Neural progenitor cell (in vitro differentiated cells): ENCODE measurements around the gene HMGN5.

Source experiments
- EZH2phosphoT487 ChIP-seq: fragments of 200-600 bp; sonication (generic); IDR thresholded peaks from 2 replicates; pipeline ENCODE4 v1.6.1; 2017; ENCODE audit warnings: antibody characterized with exemption
- TF ChIP-seq, protein P1 (sequence below): fragments of 200-600 bp; sonication (generic); IDR thresholded peaks from 2 replicates; pipeline ENCODE4 v1.5.1; 2017; ENCODE audit warnings: antibody characterized with exemption, mild to moderate bottlenecking

- no peak for TF ChIP-seq EZH2phosphoT487
- TF ChIP-seq, protein P1, sequence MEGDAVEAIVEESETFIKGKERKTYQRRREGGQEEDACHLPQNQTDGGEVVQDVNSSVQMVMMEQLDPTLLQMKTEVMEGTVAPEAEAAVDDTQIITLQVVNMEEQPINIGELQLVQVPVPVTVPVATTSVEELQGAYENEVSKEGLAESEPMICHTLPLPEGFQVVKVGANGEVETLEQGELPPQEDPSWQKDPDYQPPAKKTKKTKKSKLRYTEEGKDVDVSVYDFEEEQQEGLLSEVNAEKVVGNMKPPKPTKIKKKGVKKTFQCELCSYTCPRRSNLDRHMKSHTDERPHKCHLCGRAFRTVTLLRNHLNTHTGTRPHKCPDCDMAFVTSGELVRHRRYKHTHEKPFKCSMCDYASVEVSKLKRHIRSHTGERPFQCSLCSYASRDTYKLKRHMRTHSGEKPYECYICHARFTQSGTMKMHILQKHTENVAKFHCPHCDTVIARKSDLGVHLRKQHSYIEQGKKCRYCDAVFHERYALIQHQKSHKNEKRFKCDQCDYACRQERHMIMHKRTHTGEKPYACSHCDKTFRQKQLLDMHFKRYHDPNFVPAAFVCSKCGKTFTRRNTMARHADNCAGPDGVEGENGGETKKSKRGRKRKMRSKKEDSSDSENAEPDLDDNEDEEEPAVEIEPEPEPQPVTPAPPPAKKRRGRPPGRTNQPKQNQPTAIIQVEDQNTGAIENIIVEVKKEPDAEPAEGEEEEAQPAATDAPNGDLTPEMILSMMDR: no peak
Measured at GRCh38 chrX:81082649-81083048, 119.1 kb downstream of the HMGN5 start.
